ENCODE results near the gene CFTR.

Gene CFTR

DNA sequence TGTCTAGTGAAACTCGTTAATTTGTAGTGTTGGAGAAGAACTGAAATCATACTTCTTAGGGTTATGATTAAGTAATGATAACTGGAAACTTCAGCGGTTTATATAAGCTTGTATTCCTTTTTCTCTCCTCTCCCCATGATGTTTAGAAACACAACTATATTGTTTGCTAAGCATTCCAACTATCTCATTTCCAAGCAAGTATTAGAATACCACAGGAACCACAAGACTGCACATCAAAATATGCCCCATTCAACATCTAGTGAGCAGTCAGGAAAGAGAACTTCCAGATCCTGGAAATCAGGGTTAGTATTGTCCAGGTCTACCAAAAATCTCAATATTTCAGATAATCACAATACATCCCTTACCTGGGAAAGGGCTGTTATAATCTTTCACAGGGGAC lies 187.6 kb downstream of the CFTR start:
- TF ChIP-seq, protein P1, sequence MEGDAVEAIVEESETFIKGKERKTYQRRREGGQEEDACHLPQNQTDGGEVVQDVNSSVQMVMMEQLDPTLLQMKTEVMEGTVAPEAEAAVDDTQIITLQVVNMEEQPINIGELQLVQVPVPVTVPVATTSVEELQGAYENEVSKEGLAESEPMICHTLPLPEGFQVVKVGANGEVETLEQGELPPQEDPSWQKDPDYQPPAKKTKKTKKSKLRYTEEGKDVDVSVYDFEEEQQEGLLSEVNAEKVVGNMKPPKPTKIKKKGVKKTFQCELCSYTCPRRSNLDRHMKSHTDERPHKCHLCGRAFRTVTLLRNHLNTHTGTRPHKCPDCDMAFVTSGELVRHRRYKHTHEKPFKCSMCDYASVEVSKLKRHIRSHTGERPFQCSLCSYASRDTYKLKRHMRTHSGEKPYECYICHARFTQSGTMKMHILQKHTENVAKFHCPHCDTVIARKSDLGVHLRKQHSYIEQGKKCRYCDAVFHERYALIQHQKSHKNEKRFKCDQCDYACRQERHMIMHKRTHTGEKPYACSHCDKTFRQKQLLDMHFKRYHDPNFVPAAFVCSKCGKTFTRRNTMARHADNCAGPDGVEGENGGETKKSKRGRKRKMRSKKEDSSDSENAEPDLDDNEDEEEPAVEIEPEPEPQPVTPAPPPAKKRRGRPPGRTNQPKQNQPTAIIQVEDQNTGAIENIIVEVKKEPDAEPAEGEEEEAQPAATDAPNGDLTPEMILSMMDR (IDR thresholded peaks at IDR 0.05; ENCODE audit: extremely low read depth, missing control alignments): no peak
- no peak for DNase-seq (ENCODE audit: low spot score)

DNA sequence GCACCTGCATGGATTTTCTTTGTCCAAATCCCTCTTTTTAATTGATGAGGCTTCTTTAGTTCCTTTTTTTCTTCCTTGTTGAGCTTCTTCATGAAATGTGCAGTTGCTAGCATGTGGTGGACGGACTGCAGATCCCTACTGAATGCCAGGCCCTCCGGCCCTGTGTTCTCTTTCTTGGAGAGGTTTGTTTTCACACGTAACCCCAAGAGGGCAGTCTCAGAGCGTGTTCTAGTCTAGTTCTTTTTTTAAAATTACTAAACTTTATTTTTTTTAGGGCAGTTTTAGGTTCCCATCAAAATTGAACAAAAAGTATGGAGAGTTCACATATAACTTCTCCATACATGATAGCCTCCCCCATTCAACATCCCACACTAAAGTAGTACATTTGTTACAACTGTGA lies 190.0 kb downstream of the CFTR start:
- DNase-seq (ENCODE audit: low spot score): no peak
- TF ChIP-seq, protein P1 (IDR thresholded peaks at IDR 0.05; ENCODE audit: extremely low read depth, missing control alignments): no peak

DNA sequence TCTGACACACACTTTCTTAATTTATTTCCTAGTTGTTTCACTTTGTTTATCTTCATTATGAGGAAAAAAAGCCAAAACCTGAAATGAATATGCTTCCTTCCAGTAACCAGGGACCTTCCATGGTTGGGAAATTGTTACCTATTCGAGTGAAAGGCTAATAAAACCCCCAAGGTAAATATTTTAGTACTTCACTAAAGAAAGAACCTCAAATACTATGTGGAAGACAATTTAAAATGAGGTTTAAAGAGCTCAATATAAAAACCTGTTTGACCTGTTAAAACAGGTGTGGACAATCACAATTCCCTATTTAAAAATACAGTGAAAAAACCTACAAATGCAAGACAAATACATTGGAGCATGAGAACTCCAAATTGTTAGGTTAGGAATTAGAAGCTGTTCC lies 192.6 kb downstream of the CFTR start:
- no peak for DNase-seq (ENCODE audit: low spot score)
- TF ChIP-seq, protein P1 (IDR thresholded peaks at IDR 0.05; ENCODE audit: extremely low read depth, missing control alignments): no peak

DNA sequence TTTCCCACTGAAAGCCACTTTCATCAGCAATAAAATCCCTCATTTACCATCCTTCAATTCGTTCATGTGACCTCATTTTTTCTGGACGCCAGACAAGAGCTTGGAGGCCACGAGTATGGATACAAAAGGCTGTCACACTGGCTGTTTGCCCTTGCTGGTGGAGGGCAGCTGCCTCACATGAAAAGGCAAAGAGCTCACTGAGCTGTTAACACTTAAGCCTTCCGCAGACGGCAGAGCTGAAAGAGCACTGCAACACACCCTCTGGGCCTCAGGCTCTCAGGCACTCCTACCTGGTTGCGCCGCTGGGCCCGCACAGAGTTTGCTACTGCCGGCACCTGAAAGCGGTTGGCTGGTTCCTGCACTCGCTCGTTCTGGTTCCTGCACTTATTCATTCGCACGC lies 193.5 kb downstream of the CFTR start:
- TF ChIP-seq, protein P1 (IDR thresholded peaks at IDR 0.05; ENCODE audit: extremely low read depth, missing control alignments): no peak
- DNase-seq (ENCODE audit: low spot score): no peak

DNA sequence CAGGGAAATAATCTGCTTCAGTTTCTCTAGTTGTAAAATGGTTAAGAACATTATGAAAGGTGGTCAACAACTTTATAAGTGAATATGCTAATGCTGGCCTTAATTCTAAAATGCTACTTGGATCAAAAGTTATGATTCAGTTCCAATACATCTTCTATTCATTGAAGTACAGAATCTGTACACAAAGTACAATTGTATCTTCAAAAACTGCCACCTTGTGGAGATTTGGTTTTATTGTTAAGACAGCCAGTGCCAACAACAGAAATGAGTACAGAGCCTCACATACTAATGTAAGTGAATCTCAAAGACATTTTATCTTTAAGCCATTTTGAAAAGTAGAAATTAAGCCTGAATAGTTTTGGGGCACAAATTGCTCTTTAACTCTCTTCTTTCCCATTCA lies 194.0 kb downstream of the CFTR start:
- peak; percentile 29 for DNase-seq (ENCODE audit: low spot score)
- TF ChIP-seq, protein P1 (IDR thresholded peaks at IDR 0.05; ENCODE audit: extremely low read depth, missing control alignments): no peak

DNA sequence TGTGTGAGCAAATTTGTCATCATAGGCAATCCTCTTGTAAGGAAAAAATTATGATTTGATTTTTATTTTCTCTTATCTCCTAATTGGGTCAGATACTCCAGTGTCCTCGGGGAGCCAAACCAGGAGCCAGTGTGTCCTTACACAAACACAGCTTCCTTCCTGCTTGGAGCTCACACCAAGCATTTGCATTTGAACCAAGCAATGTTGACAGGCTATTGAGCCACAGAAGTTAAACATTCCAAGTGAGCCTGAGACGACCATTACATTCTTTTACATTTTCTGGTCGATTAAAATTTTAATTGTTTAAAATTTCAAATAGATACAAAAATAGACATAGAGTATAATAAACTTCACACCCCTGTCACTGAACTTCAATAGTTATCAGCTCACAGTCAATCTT lies 194.8 kb downstream of the CFTR start:
- no peak for DNase-seq (ENCODE audit: low spot score)
- TF ChIP-seq, protein P1 (IDR thresholded peaks at IDR 0.05; ENCODE audit: extremely low read depth, missing control alignments): no peak

DNA sequence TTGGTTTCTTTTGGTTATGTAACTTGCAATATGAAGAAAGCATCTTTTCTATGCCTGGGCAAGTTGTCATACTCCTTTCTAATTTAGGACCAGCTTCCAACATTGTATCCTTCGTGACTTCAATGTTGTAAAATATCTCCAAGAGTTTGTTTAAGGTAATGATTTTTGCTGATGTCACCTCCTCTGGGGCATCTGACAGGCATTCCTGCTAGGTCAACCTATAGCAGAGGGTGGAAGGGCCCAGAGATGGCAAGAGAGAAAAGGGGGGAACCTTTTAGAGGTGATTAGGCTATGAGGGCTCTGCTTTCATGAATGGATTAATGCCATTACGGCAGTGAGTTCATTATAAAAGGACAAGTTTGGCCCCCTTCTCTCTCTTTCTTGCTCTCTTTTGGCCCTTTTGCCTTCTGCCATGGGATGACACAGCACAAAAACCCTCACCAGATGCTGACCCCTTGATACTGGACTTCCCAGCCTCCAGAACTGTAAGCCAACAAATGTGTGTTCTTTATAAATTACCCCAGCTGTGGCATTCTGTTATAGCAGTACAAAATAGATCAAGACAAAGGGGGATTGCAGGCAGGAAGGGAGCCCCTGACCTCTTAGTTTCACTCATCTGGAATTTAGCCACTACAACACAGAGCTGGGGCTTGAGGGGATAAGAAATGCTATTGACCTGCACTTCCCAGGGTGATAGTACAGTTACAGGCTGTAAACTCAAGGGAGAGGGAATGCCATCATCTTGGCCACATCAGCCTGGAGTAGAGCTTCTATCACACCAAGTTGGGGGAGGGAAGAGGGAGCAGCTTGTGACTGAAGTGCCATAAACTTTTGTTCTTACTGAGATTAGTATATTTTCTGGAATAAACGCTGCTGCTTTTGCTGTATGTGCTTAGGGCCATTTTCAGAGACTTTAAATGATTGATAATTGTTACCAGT lies 195.9 kb downstream of the CFTR start:
- no peak for DNase-seq (ENCODE audit: low spot score)
- TF ChIP-seq, protein P1 (IDR thresholded peaks at IDR 0.05; ENCODE audit: extremely low read depth, missing control alignments): no peak
